Esophagus muscularis mucosa (tissue), 4 donors: ENCODE measurements around the gene IFNL1. TPM values are rescaled to one million over a fixed set of nuclear protein-coding genes. Genes with fewer than 3 reads are reported as not detected.
"Not testable (repeated sequence)": the region's sequence is repeated elsewhere in the genome, so short reads cannot be mapped to it uniquely, and the experiment has no call there.

Experiments
- DNase-seq: peaks from one replicate; pipeline ENCODE4 v3.0.0-alpha.2; 2017; ENCODE audit errors: extremely low spot score
- H3K27ac ChIP-seq, 4 donors: fragments of 200-600 bp; sonication (generic); replicated peaks in 1 of 4; 1 replicate in 3 of 4; 2 replicates in 1 of 4; pipeline ENCODE4 v1.5.1; 2016 to 2019; ENCODE audit warnings: mild to moderate bottlenecking in 1 of 4
- H3K27me3 ChIP-seq, 4 donors: fragments of 200-600 bp; sonication (generic); one replicate each; pipeline versions ENCODE4 v1.5.1 to v1.6.0; 2016 to 2019
- H3K36me3 ChIP-seq, 4 donors: fragments of 200-600 bp; sonication (generic); one replicate each; pipeline ENCODE4 v1.5.1; 2016 to 2019
- H3K4me1 ChIP-seq, 4 donors: fragments of 200-600 bp; sonication (generic); one replicate each; pipeline ENCODE4 v1.5.1; 2016 to 2019
- H3K4me3 ChIP-seq, 4 donors: fragments of 200-600 bp; sonication (generic); 1 replicate in 2 of 4; 2 replicates in 2 of 4; pipeline ENCODE4 v1.5.1; 2016 to 2019; ENCODE audit warnings: mild to moderate bottlenecking in 4 of 4, moderate library complexity in 1 of 4
- H3K9me3 ChIP-seq, 4 donors: fragments of 200-600 bp; sonication (generic); 1 replicate in 3 of 4; 2 replicates in 1 of 4; pipeline ENCODE4 v1.5.1; 2016 to 2019
- EP300 ChIP-seq: sonication (generic); formaldehyde crosslinking; IDR thresholded peaks from one replicate; pipeline ENCODE4 v1.6.1; 2017; ENCODE audit warnings: antibody characterized with exemption
- POLR2A ChIP-seq: fragments of 450-650 bp; IDR thresholded peaks from one replicate; pipeline ENCODE4 v1.6.1; 2017; ENCODE audit warnings: antibody characterized with exemption, moderate library complexity, mild to moderate bottlenecking, low read depth
- POLR2AphosphoS5 ChIP-seq, 2 donors: sonication (generic); formaldehyde crosslinking; IDR thresholded peaks; one replicate each; pipeline ENCODE4 v1.6.1; 2017; ENCODE audit warnings: antibody characterized with exemption in 2 of 2
- WGBS: methylation state at CpG from one replicate; pipeline ENCODE4 v1.1.5; 2018; 5-methylcytosine and 5-hydroxymethylcytosine counted together
- intact Hi-C: fragments of 100-400 bp; cut with DNase I; formaldehyde crosslinking; loops from one replicate; pipeline ENCODE4 v1.15.1; 2023
- total RNA-seq, 4 donors: library from RNA; depleted of rRNA; stranded (reverse); fragments of >200 nt; gene quantifications; one replicate each; pipeline versions ENCODE4 v1.1.0 to v1.2.1, GENCODE V29; 2016
- TF ChIP-seq, protein P1 (sequence below), 3 experiments: fragments of 200-600 bp in 2 of 3; fragments of 450-650 bp in 1 of 3; sonication (generic) in 2 of 3; IDR thresholded peaks; one replicate each; pipeline ENCODE4 v1.5.1; 2017 to 2019; ENCODE audit warnings: antibody characterized with exemption in 3 of 3, mild to moderate bottlenecking in 2 of 3, moderate library complexity in 1 of 3

Gene IFNL1
- total RNA-seq, 4 donors from 2014 or later = not detected

DNA sequence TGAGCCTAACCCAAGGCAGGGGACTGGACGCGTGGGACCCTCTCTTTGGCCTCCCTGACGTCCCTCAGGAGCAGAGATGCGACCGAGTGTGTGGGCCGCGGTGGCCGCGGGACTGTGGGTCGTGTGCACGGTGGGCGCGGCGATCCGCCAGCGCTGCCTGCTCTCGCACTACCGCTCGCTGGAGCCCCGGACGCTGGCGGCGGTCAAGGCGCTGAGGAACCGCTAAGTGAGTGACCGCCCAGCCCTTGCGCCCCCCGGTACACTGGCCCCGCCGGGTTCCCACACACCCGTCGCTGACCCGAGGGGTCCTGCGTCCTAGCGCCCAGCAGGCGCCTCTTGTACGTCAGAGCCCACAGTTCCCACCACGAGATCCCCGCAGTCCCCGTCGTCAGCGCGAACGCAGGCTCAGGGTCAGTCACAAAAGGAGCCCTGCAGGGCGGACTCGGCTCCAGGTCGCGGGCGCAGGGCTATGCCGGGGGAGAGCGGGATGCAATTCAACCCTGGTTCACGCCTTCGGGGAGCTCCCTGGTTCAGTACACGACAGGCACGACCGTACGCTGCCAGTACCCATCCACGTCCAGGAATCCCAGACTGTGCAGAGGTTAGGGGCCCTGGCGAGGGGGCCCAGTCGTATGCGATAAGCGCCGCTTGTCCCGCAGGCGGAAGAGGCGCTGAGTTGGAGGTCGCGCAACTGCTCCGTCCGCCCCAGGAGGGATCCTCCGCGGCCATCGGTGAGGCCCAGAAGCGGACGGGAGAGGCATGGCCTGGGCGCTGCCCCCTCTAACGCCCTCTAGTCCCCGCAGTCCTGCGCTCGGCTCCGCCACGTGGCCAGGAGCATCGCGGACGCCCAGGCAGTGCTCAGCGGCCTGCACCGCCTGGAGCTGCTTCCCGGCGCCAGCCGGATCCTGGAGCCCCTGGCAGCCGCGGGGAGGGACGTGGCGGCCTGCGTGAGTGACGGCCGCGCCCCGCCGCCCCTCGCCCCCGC lies 31.6 kb upstream of the IFNL1 start:
- TF ChIP-seq, protein P1, sequence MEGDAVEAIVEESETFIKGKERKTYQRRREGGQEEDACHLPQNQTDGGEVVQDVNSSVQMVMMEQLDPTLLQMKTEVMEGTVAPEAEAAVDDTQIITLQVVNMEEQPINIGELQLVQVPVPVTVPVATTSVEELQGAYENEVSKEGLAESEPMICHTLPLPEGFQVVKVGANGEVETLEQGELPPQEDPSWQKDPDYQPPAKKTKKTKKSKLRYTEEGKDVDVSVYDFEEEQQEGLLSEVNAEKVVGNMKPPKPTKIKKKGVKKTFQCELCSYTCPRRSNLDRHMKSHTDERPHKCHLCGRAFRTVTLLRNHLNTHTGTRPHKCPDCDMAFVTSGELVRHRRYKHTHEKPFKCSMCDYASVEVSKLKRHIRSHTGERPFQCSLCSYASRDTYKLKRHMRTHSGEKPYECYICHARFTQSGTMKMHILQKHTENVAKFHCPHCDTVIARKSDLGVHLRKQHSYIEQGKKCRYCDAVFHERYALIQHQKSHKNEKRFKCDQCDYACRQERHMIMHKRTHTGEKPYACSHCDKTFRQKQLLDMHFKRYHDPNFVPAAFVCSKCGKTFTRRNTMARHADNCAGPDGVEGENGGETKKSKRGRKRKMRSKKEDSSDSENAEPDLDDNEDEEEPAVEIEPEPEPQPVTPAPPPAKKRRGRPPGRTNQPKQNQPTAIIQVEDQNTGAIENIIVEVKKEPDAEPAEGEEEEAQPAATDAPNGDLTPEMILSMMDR (IDR thresholded peaks at IDR 0.05) = no peak
- TF ChIP-seq POLR2A (no peak), POLR2AphosphoS5 (IDR thresholded peaks at IDR 0.05) (no peak), EP300 (no peak)
- Histone ChIP-seq H3K27me3 (peaks cover 3 to 75% (median 28%) of the 10 kb centered on the region in 4 donors), H3K27ac (no peak overlapping the region), H3K9me3 (no peaks in the 10 kb centered on the region), H3K36me3 (no peaks in the 10 kb centered on the region), H3K4me3 (no peak overlapping the region), H3K4me1 (peaks cover 6 to 20% (median 18%) of the 10 kb centered on the region in 4 donors)
- no CpG with 5 or more reads among the region's 102 CpGs for WGBS
- intact Hi-C loops = no loop called here
- DNase-seq = no peak

DNA sequence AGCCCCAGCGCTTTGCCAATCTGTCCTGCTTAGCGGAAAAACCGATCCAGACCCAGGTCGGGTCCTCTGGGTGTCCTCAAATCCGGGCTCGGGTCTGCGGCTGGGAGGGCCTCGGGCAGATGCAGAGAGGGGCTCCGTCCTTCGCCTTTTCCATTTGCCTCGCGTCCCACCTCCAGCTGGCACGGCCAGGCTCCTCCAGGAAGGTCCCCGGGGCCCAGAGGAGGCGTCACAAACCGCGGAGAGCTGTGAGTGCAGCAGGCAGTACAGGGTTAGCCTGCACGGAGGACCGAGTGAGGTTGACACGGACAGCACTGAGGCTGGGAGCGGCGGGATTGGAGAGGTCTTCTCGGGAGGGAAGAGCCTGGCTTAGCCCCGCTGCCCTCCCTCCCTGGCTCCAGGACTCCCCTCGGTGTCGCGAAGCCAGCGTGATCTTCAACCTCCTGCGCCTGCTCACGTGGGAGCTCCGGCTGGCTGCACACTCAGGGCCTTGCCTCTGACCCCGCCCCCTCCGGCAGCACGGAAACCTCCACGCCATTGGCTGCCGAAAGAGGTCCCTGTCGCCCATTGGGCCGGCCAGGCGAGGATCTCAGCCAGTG lies 30.8 kb upstream of the IFNL1 start:
- peaks cover 6 to 20% (median 18%) of the 10 kb centered on the region in 4 donors for H3K4me1 ChIP-seq

DNA sequence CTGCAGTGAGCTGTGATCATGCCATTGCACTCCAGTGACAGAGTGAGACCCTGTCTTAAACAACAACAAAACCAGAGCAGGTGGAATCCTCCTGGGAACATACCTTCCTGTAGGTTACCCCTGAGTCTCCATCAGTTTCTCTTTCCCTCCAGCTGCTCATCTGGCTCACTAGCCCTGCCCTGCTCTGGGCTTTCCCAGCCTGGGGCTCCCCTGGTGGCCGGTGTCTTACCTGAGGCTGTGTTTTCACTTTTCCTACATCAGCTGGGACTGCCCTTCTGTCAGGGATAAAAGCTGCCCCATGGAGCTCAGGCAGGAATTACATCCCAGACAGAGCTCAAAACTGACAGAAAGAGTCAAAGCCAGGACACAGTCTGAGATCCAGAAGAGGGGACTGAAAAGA lies 28.1 kb upstream of the IFNL1 start, which contains the start of gene IFNL2:
TSS of gene IFNL2 (plus strand) at position 312 of the 400 bp plus-strand sequence. CDS start 173 bp downstream, outside the sequence.
- H3K36me3 ChIP-seq, intact Hi-C loops, H3K27ac ChIP-seq, H3K4me3 ChIP-seq, DNase-seq, H3K9me3 ChIP-seq: not testable (repeated sequence)
- Histone ChIP-seq H3K4me1 (peaks cover 6 to 20% (median 18%) of the 10 kb centered on the region in 4 donors), H3K27me3 (peaks cover 3 to 40% (median 21%) of the 10 kb centered on the region in 4 donors)
- no CpG with 5 or more reads among the region's 1 CpG for WGBS

More for the DNA sequence above, 30.8 kb upstream of the IFNL1 start:
- H3K4me3 ChIP-seq = no peak overlapping the region
- WGBS = 39% methylated on average over 20 of the region's 39 CpGs
- H3K27ac ChIP-seq = no peak overlapping the region
- H3K36me3 ChIP-seq = no peaks in the 10 kb centered on the region
- no peak for TF ChIP-seq POLR2A
- TF ChIP-seq, protein P1 (IDR thresholded peaks at IDR 0.05) = no peak
- TF ChIP-seq POLR2AphosphoS5 (IDR thresholded peaks at IDR 0.05) = no peak
- no peak for TF ChIP-seq EP300
- H3K27me3 ChIP-seq = peaks cover 3 to 67% (median 28%) of the 10 kb centered on the region in 4 donors
- H3K9me3 ChIP-seq = no peaks in the 10 kb centered on the region
- no peak for DNase-seq
- intact Hi-C loops = no loop called here

DNA sequence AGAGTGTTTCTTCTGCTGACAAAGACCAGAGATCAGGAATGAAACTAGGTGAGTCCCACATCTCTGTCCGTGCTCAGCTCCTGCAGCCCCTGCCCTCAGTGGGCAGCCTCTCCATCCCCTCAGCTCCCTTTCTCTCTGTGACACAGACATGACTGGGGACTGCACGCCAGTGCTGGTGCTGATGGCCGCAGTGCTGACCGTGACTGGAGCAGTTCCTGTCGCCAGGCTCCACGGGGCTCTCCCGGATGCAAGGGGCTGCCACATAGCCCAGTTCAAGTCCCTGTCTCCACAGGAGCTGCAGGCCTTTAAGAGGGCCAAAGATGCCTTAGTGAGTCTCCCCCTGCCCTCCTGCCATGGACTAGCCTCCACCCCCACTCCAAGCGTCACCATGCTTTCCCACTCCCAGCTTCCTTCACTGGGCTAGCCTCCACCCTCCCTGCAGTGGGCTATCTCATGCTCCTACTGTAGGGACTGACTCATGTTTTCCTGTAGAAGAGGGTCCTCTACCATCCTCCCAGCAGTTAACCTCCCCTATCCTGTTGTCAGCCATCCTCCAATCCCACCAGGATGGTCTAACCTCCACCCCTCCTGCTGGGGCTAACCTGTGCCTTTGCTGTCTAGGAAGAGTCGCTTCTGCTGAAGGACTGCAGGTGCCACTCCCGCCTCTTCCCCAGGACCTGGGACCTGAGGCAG lies 27.5 kb upstream of the IFNL1 start:
- peaks cover 3 to 34% (median 17%) of the 10 kb centered on the region in 4 donors for H3K27me3 ChIP-seq
- H3K27ac ChIP-seq, H3K4me3 ChIP-seq, H3K36me3 ChIP-seq, DNase-seq, H3K9me3 ChIP-seq, intact Hi-C loops: not testable (repeated sequence)
- H3K4me1 ChIP-seq = peaks cover 6 to 20% (median 18%) of the 10 kb centered on the region in 4 donors
- 75% methylated on average over 6 of the region's 10 CpGs for WGBS

DNA sequence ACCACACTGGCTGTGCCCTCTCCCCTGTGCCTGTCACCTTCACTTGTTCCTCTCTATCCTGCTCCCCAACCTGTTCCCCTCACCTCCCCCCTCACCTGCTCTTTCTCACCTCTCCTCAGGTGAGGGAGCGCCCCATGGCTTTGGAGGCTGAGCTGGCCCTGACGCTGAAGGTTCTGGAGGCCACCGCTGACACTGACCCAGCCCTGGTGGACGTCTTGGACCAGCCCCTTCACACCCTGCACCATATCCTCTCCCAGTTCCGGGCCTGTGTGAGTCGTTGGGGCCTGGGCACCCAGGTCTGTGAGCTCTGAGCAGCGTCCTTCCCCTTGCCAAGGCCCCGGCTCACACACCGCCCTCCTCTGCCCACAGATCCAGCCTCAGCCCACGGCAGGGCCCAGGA lies 26.8 kb upstream of the IFNL1 start:
- H3K4me1 ChIP-seq = peaks cover 6 to 13% (median 12%) of the 10 kb centered on the region in 4 donors
- not testable (repeated sequence) for DNase-seq

More for the DNA sequence above, 26.8 kb upstream of the IFNL1 start:
- intact Hi-C loops, H3K4me3 ChIP-seq, H3K9me3 ChIP-seq, H3K27ac ChIP-seq, H3K36me3 ChIP-seq: not testable (repeated sequence)
- WGBS = 85% methylated on average over 4 of the region's 10 CpGs
- H3K27me3 ChIP-seq = peaks cover 0 to 28% (median 10%) of the 10 kb centered on the region in 4 donors
